HL-60 (cell line): ENCODE data around the gene NPFF.
A peak's percentile ranks its signal among the peaks of the same experiment; 100 is the strongest.

ENCODE experiments used
- CTCF ChIP-seq: IDR thresholded peaks from one replicate; pipeline ENCODE4 v1.5.1; 2011; ENCODE audit warnings: low read length, control low read depth, inconsistent platforms; ENCODE audit not compliant: insufficient read depth
- GABPA ChIP-seq: IDR thresholded peaks from 2 replicates; pipeline ENCODE4 v1.6.1; 2012; ENCODE audit warnings: low read depth
- POLR2AphosphoS5 ChIP-seq: IDR thresholded peaks from 2 replicates; pipeline ENCODE4 v1.6.1; 2012; ENCODE audit warnings: low read depth
- REST ChIP-seq: IDR thresholded peaks from 2 replicates; pipeline ENCODE4 v1.6.1; 2012; ENCODE audit warnings: low read depth; ENCODE audit not compliant: insufficient replicate concordance
- SPI1 ChIP-seq: IDR thresholded peaks from 2 replicates; pipeline ENCODE4 v1.6.1; 2012; ENCODE audit warnings: low read depth, mild to moderate bottlenecking, borderline replicate concordance

- TF ChIP-seq CTCF (no peak), POLR2AphosphoS5 (peak; percentile 45), REST (no peak), GABPA (no peak), SPI1 (no peak)
Observed at GRCh38 chr12:53483225-53483978, 23.9 kb downstream of the NPFF start.
